HTERT RPE-1 (cell line): ENCODE results near the gene CLIC2.
"Not testable (repeated sequence)": the region's sequence is repeated elsewhere in the genome, so short reads cannot be mapped to it uniquely, and the experiment has no call there.

Source experiments
- in situ Hi-C: fragments of 300-500 bp; cut with MboI; formaldehyde crosslinking; loops from 4 replicates; pipeline ENCODE4 v1.14.3; 2020; ENCODE audit warnings: low sequenced_read_pairs

The CLIC2 gene

GRCh38 chrX:155334486-155335336 lies at the start of gene CLIC2:
Gene CLIC2 (minus strand): TSS chrX:155334614. CDS start chrX:155334427, 187 bp downstream.
- in situ Hi-C loops: no loop called here

GRCh38 chrX:155382529-155382967 lies 48.1 kb upstream of the CLIC2 start:
- in situ Hi-C loops: not testable (repeated sequence)

- in situ Hi-C loops: not testable (repeated sequence)
Measured at GRCh38 chrX:155381843-155382528, 47.6 kb upstream of the CLIC2 start, which contains the start of gene F8A2. Gene F8A2 (plus strand): TSS chrX:155382095. CDS start chrX:155382115, 20 bp downstream.

GRCh38 chrX:155379802-155380201 lies 45.4 kb upstream of the CLIC2 start:
- in situ Hi-C loops: not testable (repeated sequence)

GRCh38 chrX:155373777-155374458 lies 39.5 kb upstream of the CLIC2 start:
- in situ Hi-C loops: not testable (repeated sequence)

- in situ Hi-C loops: not testable (repeated sequence)
Measured at GRCh38 chrX:155363712-155364111, 29.3 kb upstream of the CLIC2 start.

- in situ Hi-C loops: not testable (repeated sequence)
Measured at GRCh38 chrX:155349448-155349847, 15.0 kb upstream of the CLIC2 start.

- in situ Hi-C loops: not testable (repeated sequence)
Measured at GRCh38 chrX:155345689-155346088, 11.3 kb upstream of the CLIC2 start.

- in situ Hi-C loops: not testable (repeated sequence)
Measured at GRCh38 chrX:155335337-155335712, 911 bp upstream of the CLIC2 start.

GRCh38 chrX:155333544-155334100 lies 792 bp downstream of the CLIC2 start:
- in situ Hi-C loops: no loop called here

GRCh38 chrX:155330992-155331391 lies 3.4 kb downstream of the CLIC2 start:
- in situ Hi-C loops: no loop called here

GRCh38 chrX:155329293-155329692 lies 5.1 kb downstream of the CLIC2 start:
- in situ Hi-C loops: no loop called here

- in situ Hi-C loops: no loop called here
Measured at GRCh38 chrX:155326610-155327009, 7.8 kb downstream of the CLIC2 start.

- in situ Hi-C loops: no loop called here
Measured at GRCh38 chrX:155314260-155314659, 20.2 kb downstream of the CLIC2 start.

GRCh38 chrX:155313766-155314165 lies 20.6 kb downstream of the CLIC2 start:
- in situ Hi-C loops: no loop called here

GRCh38 chrX:155293771-155294170 lies 40.6 kb downstream of the CLIC2 start:
- in situ Hi-C loops: no loop called here

- in situ Hi-C loops: no loop called here
Measured at GRCh38 chrX:155279873-155280272, 54.5 kb downstream of the CLIC2 start.

GRCh38 chrX:155270969-155271368 lies 63.4 kb downstream of the CLIC2 start:
- in situ Hi-C loops: no loop called here

GRCh38 chrX:155267995-155268394 lies 66.4 kb downstream of the CLIC2 start:
- in situ Hi-C loops: not testable (repeated sequence)

- in situ Hi-C loops: no loop called here
Measured at GRCh38 chrX:155266439-155266838, 68.0 kb downstream of the CLIC2 start.
